Adrenal gland (tissue), 5 donors: ENCODE results near the gene ARRB2.

Experiments used
- POLR2A ChIP-seq, 2 donors: fragments of 450-650 bp; IDR thresholded peaks; one replicate each; pipeline ENCODE4 v1.6.1; 2017; ENCODE audit warnings: antibody characterized with exemption in 2 of 2, mild to moderate bottlenecking in 2 of 2, moderate library complexity in 1 of 2
- TF ChIP-seq, protein P1 (sequence below), 6 experiments: fragments of 450-650 bp in 4 of 6; fragments of 200-600 bp in 2 of 6; sonication (generic) in 1 of 6; IDR thresholded peaks; 1 replicate in 5 of 6; 2 replicates in 1 of 6; pipeline versions ENCODE4 v1.5.1 to v1.8.0; 2016 to 2021; ENCODE audit warnings: antibody characterized with exemption in 6 of 6, mild to moderate bottlenecking in 2 of 6, moderate library complexity in 1 of 6
- donor health status: DM: no; HTN: no; CAD: no.

DNA sequence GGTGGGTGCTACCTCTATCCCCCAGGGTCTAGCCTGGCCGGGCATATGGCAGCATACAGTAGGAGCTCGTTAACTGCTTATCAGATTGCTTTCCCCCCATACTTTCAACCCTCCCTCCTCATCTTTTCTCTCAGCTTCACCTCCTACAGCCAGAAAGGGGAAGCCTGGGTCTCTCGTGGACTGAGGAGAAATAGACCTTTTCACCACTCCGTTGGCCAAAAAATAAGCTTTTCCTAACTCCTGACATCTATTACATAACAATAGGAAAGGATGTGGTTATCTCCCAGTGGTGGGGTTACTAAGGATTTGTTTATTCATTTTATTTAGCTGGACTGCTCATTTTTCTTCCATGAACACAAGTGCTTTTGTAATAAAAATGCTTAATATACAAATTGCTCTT lies 38.3 kb downstream of the ARRB2 start:
- TF ChIP-seq, protein P1, sequence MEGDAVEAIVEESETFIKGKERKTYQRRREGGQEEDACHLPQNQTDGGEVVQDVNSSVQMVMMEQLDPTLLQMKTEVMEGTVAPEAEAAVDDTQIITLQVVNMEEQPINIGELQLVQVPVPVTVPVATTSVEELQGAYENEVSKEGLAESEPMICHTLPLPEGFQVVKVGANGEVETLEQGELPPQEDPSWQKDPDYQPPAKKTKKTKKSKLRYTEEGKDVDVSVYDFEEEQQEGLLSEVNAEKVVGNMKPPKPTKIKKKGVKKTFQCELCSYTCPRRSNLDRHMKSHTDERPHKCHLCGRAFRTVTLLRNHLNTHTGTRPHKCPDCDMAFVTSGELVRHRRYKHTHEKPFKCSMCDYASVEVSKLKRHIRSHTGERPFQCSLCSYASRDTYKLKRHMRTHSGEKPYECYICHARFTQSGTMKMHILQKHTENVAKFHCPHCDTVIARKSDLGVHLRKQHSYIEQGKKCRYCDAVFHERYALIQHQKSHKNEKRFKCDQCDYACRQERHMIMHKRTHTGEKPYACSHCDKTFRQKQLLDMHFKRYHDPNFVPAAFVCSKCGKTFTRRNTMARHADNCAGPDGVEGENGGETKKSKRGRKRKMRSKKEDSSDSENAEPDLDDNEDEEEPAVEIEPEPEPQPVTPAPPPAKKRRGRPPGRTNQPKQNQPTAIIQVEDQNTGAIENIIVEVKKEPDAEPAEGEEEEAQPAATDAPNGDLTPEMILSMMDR (IDR thresholded peaks at IDR 0.05) = no peak
- no peak for TF ChIP-seq POLR2A (IDR thresholded peaks at IDR 0.05)
